ENCODE measurements around the gene ZNF714. TPM values are rescaled to one million over a fixed set of nuclear protein-coding genes. Genes with fewer than 3 reads are reported as not detected.

The ZNF714 gene
- total RNA-seq, 1 donor from 2014 or later: 22.0 TPM

DNA sequence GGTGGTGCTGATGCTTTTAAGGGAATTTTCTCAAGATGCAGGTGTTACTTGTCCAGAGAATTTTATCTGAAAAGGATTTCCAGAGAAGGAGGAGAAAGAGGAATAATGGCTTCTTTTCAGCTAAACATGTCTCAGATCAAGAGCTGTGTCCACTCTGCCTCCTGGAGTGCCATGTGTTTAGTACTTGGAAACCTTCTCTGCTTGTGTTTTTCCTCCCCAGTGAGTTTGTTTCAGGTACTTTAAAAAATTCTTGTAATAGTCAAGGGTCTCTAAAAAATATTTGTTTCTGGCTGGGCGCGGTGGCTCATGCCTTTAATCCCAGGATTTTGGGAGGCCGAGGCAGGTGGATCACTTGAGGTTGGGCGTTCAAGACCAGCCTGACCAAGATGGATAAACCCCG lies 82.5 kb downstream of the ZNF714 start:
- Mint-ChIP-seq H3K4me1 (ENCODE audit: low read depth, unreplicated experiment) (peaks cover 2% of the 10 kb centered on the region), H3K36me3 (ENCODE audit: unreplicated experiment) (no peaks in the 10 kb centered on the region), H3K9me3 (ENCODE audit: unreplicated experiment) (no peaks in the 10 kb centered on the region), H3K4me3 (ENCODE audit: unreplicated experiment) (no peak overlapping the region), H3K27ac (ENCODE audit: unreplicated experiment) (no peak overlapping the region), H3K27me3 (ENCODE audit: unreplicated experiment) (no peaks in the 10 kb centered on the region)
- TF ChIP-seq, protein P1, sequence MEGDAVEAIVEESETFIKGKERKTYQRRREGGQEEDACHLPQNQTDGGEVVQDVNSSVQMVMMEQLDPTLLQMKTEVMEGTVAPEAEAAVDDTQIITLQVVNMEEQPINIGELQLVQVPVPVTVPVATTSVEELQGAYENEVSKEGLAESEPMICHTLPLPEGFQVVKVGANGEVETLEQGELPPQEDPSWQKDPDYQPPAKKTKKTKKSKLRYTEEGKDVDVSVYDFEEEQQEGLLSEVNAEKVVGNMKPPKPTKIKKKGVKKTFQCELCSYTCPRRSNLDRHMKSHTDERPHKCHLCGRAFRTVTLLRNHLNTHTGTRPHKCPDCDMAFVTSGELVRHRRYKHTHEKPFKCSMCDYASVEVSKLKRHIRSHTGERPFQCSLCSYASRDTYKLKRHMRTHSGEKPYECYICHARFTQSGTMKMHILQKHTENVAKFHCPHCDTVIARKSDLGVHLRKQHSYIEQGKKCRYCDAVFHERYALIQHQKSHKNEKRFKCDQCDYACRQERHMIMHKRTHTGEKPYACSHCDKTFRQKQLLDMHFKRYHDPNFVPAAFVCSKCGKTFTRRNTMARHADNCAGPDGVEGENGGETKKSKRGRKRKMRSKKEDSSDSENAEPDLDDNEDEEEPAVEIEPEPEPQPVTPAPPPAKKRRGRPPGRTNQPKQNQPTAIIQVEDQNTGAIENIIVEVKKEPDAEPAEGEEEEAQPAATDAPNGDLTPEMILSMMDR (IDR thresholded peaks at IDR 0.05; ENCODE audit: partially characterized antibody, unreplicated experiment): no peak
- DNase-seq: no peak

DNA sequence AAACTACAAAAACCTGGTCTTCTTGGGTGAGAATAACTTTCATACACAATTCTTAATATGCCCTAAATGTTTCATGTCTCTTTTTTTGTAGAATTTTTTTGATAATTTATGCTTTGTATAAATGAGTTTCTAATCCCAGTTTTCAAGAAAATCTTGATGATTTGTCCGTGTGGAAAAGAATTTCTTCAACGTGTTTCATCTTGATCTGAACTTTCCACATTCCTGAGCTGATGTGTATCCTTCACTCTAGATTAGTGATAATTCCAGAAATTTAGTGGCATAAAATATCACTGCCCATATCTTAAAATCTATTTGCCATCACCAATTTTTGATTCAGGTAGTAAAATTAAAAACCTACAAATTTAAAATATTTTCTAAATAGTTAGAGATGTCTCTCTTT lies 84.4 kb downstream of the ZNF714 start:
- no peaks in the 10 kb centered on the region for H3K36me3 Mint-ChIP-seq (ENCODE audit: unreplicated experiment)
- H3K27me3 Mint-ChIP-seq (ENCODE audit: unreplicated experiment): no peaks in the 10 kb centered on the region
- peaks cover 2% of the 10 kb centered on the region for H3K4me1 Mint-ChIP-seq (ENCODE audit: low read depth, unreplicated experiment)
- H3K27ac Mint-ChIP-seq (ENCODE audit: unreplicated experiment): no peak overlapping the region
- no peak overlapping the region for H3K4me3 Mint-ChIP-seq (ENCODE audit: unreplicated experiment)
- no peaks in the 10 kb centered on the region for H3K9me3 Mint-ChIP-seq (ENCODE audit: unreplicated experiment)
- no peak for DNase-seq
- TF ChIP-seq, protein P1 (IDR thresholded peaks at IDR 0.05; ENCODE audit: partially characterized antibody, unreplicated experiment): no peak

Other genes starting within 250 kb of the ZNF714 start
- gene ZNF85, start 159.0 kb upstream of the ZNF714 start, total RNA-seq (ENCODE audit: unreplicated experiment): 32.2 TPM
- 19.9 TPM for gene ZNF430, start 61.5 kb upstream of the ZNF714 start, total RNA-seq (ENCODE audit: unreplicated experiment)
- gene ZNF431, start 59.8 kb downstream of the ZNF714 start, total RNA-seq (ENCODE audit: unreplicated experiment): 32.7 TPM
- gene ZNF708, start 247.2 kb downstream of the ZNF714 start, total RNA-seq (ENCODE audit: unreplicated experiment): 47.7 TPM